Measurements from ENCODE around the gene HERPUD2. TPM values are rescaled to one million over a fixed set of nuclear protein-coding genes. Genes with fewer than 3 reads are reported as not detected.

HERPUD2 gene
- total RNA-seq, 1 donor from 2014 or later: 28.0 TPM

DNA sequence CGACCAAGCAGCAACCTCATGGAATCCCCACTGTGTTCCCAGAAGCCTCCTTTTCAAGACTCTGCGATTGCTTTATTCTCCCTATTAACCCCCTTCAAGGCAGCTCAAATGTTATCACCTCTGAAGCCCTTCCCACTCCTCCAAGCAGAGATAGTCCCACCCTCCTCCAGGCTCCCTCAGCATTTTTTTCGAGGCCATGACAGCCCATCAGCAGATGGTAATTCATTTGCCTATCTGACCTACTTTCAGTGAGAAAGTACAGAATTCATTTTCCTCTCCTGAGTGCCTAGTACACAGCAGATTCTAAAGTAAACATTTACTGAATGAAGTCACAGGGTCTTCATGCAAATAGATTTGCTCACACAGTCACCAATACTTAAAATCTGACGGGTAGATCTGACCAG, 47.8 kb downstream of the HERPUD2 start:
- no peak overlapping the region for H3K4me3 ChIP-seq (ENCODE audit: insufficient read depth, low read depth, low read length)
- H3K4me2 ChIP-seq (ENCODE audit: low read length): peak overlapping the region; percentile 18

DNA sequence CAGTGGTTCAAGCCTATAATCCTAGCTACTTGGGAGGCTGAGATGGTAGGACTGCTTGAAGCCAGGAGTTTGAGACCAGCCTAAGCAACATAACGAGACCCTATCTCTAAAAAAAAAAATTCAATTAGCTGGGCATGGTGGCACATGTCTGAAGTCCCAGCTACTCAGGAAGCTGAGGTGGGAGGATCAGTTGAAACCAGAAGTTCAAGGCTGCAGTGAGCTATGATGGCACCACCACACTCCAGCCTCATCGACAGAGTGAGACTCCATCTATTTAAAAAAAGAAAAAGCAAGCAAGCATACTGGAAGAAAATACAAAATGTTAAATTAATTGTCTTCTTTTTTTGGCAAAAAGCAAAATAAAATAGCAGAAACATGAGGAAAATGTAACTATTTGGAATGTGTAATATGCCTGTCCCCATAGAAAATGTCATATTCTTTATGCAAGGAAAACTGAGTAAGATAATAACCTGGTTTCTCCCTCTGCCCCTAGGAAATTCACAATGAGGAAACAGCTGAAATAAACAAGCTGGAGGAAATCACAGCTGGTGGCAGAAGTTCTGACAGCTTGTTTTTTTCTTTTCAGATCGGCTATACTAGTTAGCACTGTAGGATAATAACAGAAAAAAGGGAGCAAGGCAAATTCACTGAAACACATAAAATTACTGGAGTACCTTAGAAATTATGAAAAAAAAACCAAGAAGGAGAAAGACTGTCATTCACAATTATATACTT, 48.5 kb downstream of the HERPUD2 start:
- no peaks in the 10 kb centered on the region for H3K9me3 Mint-ChIP-seq (ENCODE audit: unreplicated experiment)
- Histone ChIP-seq H3K27me3 (ENCODE audit: insufficient read depth, low read length) (no peaks in the 10 kb centered on the region), H3K36me3 (ENCODE audit: insufficient read depth, low read length) (peaks cover 2% of the 10 kb centered on the region), H2AFZ (ENCODE audit: low read depth, low read length) (no peak overlapping the region), H3K79me2 (ENCODE audit: insufficient read depth, low read length) (peaks cover 36% of the 10 kb centered on the region), H4K20me1 (ENCODE audit: insufficient read depth, low read length) (peaks cover 48% of the 10 kb centered on the region), H3K4me3 (ENCODE audit: insufficient read depth, low read depth, low read length) (no peak overlapping the region), H3K27ac (ENCODE audit: low read depth, low read length) (no peak overlapping the region), H3K9me3 (ENCODE audit: insufficient read depth, low read depth, low read length) (no peaks in the 10 kb centered on the region), H3K4me1 (ENCODE audit: insufficient read depth, low read length) (no peaks in the 10 kb centered on the region), H3K4me2 (ENCODE audit: low read length) (no peak overlapping the region), H3K9ac (ENCODE audit: low read length) (no peak overlapping the region)
- peak overlapping the region; percentile 2 for H3K4me3 Mint-ChIP-seq (ENCODE audit: unreplicated experiment)
- peaks cover 12% of the 10 kb centered on the region for H3K4me1 Mint-ChIP-seq (ENCODE audit: low read depth, unreplicated experiment)
- no peak for FAIRE-seq
- H3K36me3 Mint-ChIP-seq (ENCODE audit: low read depth, unreplicated experiment): peaks cover 10% of the 10 kb centered on the region
- DNase-seq (ENCODE audit: low read depth): no peak
- no peak overlapping the region for H3K27ac Mint-ChIP-seq (ENCODE audit: unreplicated experiment)
- no peaks in the 10 kb centered on the region for H3K27me3 Mint-ChIP-seq (ENCODE audit: low read depth, unreplicated experiment)
- no peak for TF ChIP-seq EZH2 (IDR thresholded peaks at IDR 0.05; ENCODE audit: insufficient read depth, low read length)
- TF ChIP-seq, protein P1, sequence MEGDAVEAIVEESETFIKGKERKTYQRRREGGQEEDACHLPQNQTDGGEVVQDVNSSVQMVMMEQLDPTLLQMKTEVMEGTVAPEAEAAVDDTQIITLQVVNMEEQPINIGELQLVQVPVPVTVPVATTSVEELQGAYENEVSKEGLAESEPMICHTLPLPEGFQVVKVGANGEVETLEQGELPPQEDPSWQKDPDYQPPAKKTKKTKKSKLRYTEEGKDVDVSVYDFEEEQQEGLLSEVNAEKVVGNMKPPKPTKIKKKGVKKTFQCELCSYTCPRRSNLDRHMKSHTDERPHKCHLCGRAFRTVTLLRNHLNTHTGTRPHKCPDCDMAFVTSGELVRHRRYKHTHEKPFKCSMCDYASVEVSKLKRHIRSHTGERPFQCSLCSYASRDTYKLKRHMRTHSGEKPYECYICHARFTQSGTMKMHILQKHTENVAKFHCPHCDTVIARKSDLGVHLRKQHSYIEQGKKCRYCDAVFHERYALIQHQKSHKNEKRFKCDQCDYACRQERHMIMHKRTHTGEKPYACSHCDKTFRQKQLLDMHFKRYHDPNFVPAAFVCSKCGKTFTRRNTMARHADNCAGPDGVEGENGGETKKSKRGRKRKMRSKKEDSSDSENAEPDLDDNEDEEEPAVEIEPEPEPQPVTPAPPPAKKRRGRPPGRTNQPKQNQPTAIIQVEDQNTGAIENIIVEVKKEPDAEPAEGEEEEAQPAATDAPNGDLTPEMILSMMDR (IDR thresholded peaks at IDR 0.05; ENCODE audit: insufficient read depth, low read depth, low read length): no peak

More for the DNA sequence above, 47.8 kb downstream of the HERPUD2 start:
- Mint-ChIP-seq H3K4me3 (ENCODE audit: unreplicated experiment) (no peak overlapping the region), H3K9me3 (ENCODE audit: unreplicated experiment) (peaks cover 2% of the 10 kb centered on the region), H3K27ac (ENCODE audit: unreplicated experiment) (peak overlapping the region; percentile 23), H3K4me1 (ENCODE audit: low read depth, unreplicated experiment) (peaks cover 12% of the 10 kb centered on the region), H3K36me3 (ENCODE audit: low read depth, unreplicated experiment) (peaks cover 13% of the 10 kb centered on the region), H3K27me3 (ENCODE audit: low read depth, unreplicated experiment) (no peaks in the 10 kb centered on the region)
- Histone ChIP-seq H3K27ac (ENCODE audit: low read depth, low read length) (no peak overlapping the region), H3K9ac (ENCODE audit: low read length) (no peak overlapping the region), H3K79me2 (ENCODE audit: insufficient read depth, low read length) (peaks cover 39% of the 10 kb centered on the region), H3K36me3 (ENCODE audit: insufficient read depth, low read length) (peaks cover 2% of the 10 kb centered on the region), H3K4me1 (ENCODE audit: insufficient read depth, low read length) (no peaks in the 10 kb centered on the region), H3K27me3 (ENCODE audit: insufficient read depth, low read length) (no peaks in the 10 kb centered on the region), H4K20me1 (ENCODE audit: insufficient read depth, low read length) (peaks cover 47% of the 10 kb centered on the region), H2AFZ (ENCODE audit: low read depth, low read length) (no peak overlapping the region), H3K9me3 (ENCODE audit: insufficient read depth, low read depth, low read length) (no peaks in the 10 kb centered on the region)
- TF ChIP-seq, protein P1 (IDR thresholded peaks at IDR 0.05; ENCODE audit: insufficient read depth, low read depth, low read length): no peak
- TF ChIP-seq EZH2 (IDR thresholded peaks at IDR 0.05; ENCODE audit: insufficient read depth, low read length): no peak
- DNase-seq (ENCODE audit: low read depth): no peak
- no peak for FAIRE-seq

DNA sequence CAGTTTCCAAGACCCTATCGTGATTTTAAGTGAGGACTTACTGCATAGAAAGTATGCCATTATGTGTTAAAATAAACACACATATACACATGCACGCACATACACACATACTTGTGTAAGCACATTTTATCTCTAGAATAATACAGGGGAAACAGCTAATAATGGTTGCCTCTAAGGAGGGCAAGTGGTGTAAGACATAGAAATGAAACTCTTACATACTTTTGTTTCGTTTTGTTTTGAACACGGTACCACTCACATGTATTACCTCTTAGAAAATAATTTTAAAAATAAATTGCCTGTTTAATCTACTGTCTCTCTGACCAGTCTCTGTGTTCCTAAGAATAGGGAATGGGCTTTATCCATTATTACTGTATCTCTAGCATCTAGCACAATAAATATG, 49.2 kb downstream of the HERPUD2 start:
- Histone ChIP-seq H2AFZ (ENCODE audit: low read depth, low read length) (no peak overlapping the region), H3K4me3 (ENCODE audit: insufficient read depth, low read depth, low read length) (no peak overlapping the region), H3K27me3 (ENCODE audit: insufficient read depth, low read length) (no peaks in the 10 kb centered on the region), H3K9ac (ENCODE audit: low read length) (no peak overlapping the region), H3K4me2 (ENCODE audit: low read length) (no peak overlapping the region), H3K79me2 (ENCODE audit: insufficient read depth, low read length) (peaks cover 30% of the 10 kb centered on the region), H3K9me3 (ENCODE audit: insufficient read depth, low read depth, low read length) (no peaks in the 10 kb centered on the region), H4K20me1 (ENCODE audit: insufficient read depth, low read length) (peaks cover 42% of the 10 kb centered on the region), H3K36me3 (ENCODE audit: insufficient read depth, low read length) (peaks cover 2% of the 10 kb centered on the region), H3K4me1 (ENCODE audit: insufficient read depth, low read length) (no peaks in the 10 kb centered on the region), H3K27ac (ENCODE audit: low read depth, low read length) (no peak overlapping the region)
- FAIRE-seq (no peak), DNase-seq (ENCODE audit: low read depth) (no peak)
- no peaks in the 10 kb centered on the region for H3K9me3 Mint-ChIP-seq (ENCODE audit: unreplicated experiment)
- H3K27ac Mint-ChIP-seq (ENCODE audit: unreplicated experiment): no peak overlapping the region
- H3K4me3 Mint-ChIP-seq (ENCODE audit: unreplicated experiment): no peak overlapping the region
- H3K27me3 Mint-ChIP-seq (ENCODE audit: low read depth, unreplicated experiment): no peaks in the 10 kb centered on the region
- TF ChIP-seq, protein P1 (IDR thresholded peaks at IDR 0.05; ENCODE audit: insufficient read depth, low read depth, low read length): no peak
- TF ChIP-seq EZH2 (IDR thresholded peaks at IDR 0.05; ENCODE audit: insufficient read depth, low read length): no peak
- peaks cover 6% of the 10 kb centered on the region for H3K36me3 Mint-ChIP-seq (ENCODE audit: low read depth, unreplicated experiment)
- H3K4me1 Mint-ChIP-seq (ENCODE audit: low read depth, unreplicated experiment): peaks cover 12% of the 10 kb centered on the region

Data from astrocyte (in vitro differentiated cells and primary cell).